Measurements from ENCODE around the gene SCRN1.
A peak's percentile ranks its signal among the peaks of the same experiment; 100 is the strongest.

Gene SCRN1

GRCh38 chr7:29926741-29927140, 62.9 kb downstream of the SCRN1 start:
- DNase-seq (ENCODE audit: low read depth in 2 of 2) = no peak

- DNase-seq (ENCODE audit: low read depth in 2 of 2) = no peak
Observed at GRCh38 chr7:29926216-29926615, 63.4 kb downstream of the SCRN1 start.

GRCh38 chr7:29924684-29925083, 64.9 kb downstream of the SCRN1 start:
- no peak for DNase-seq (ENCODE audit: low read depth in 2 of 2)

GRCh38 chr7:29924006-29924405, 65.6 kb downstream of the SCRN1 start:
- DNase-seq (ENCODE audit: low read depth in 2 of 2) = no peak

- no peak for DNase-seq (ENCODE audit: low read depth in 2 of 2)
Observed at GRCh38 chr7:29922921-29923700, 66.5 kb downstream of the SCRN1 start.

- peak in 1 of 2 donors; percentile 8 for DNase-seq (ENCODE audit: low read depth in 2 of 2)
Observed at GRCh38 chr7:29921404-29922010, 68.1 kb downstream of the SCRN1 start.

GRCh38 chr7:29920491-29920890, 69.1 kb downstream of the SCRN1 start:
- no peak for DNase-seq (ENCODE audit: low read depth in 2 of 2)

- no peak for DNase-seq (ENCODE audit: low read depth in 2 of 2)
Observed at GRCh38 chr7:29919790-29920189, 69.8 kb downstream of the SCRN1 start.

GRCh38 chr7:29918850-29919249, 70.8 kb downstream of the SCRN1 start:
- DNase-seq (ENCODE audit: low read depth in 2 of 2) = no peak

- DNase-seq (ENCODE audit: low read depth in 2 of 2) = no peak
Observed at GRCh38 chr7:29917641-29918040, 72.0 kb downstream of the SCRN1 start.

- no peak for DNase-seq (ENCODE audit: low read depth in 2 of 2)
Observed at GRCh38 chr7:29915481-29916215, 74.0 kb downstream of the SCRN1 start.

GRCh38 chr7:29914180-29914579, 75.4 kb downstream of the SCRN1 start:
- no peak for DNase-seq (ENCODE audit: low read depth in 2 of 2)

- no peak for DNase-seq (ENCODE audit: low read depth in 2 of 2)
Observed at GRCh38 chr7:29906200-29907022, 83.2 kb downstream of the SCRN1 start.

- DNase-seq (ENCODE audit: low read depth in 2 of 2) = no peak
Observed at GRCh38 chr7:29900745-29901144, 88.9 kb downstream of the SCRN1 start.

GRCh38 chr7:29898301-29898700, 91.3 kb downstream of the SCRN1 start:
- no peak for DNase-seq (ENCODE audit: low read depth in 2 of 2)

GRCh38 chr7:29896685-29897411, 92.8 kb downstream of the SCRN1 start:
- DNase-seq (ENCODE audit: low read depth in 2 of 2) = no peak

- DNase-seq (ENCODE audit: low read depth in 2 of 2) = no peak
Observed at GRCh38 chr7:29895559-29895958, 94.0 kb downstream of the SCRN1 start.

GRCh38 chr7:29894256-29894655, 95.3 kb downstream of the SCRN1 start:
- DNase-seq (ENCODE audit: low read depth in 2 of 2) = no peak

GRCh38 chr7:29893351-29893965, 96.1 kb downstream of the SCRN1 start:
- DNase-seq (ENCODE audit: low read depth in 2 of 2) = no peak

- no peak for DNase-seq (ENCODE audit: low read depth in 2 of 2)
Observed at GRCh38 chr7:29892231-29892630, 97.4 kb downstream of the SCRN1 start.

- DNase-seq (ENCODE audit: low read depth in 2 of 2) = no peak
Observed at GRCh38 chr7:29891766-29892165, 97.8 kb downstream of the SCRN1 start.

All from stimulated activated CD8-positive, alpha-beta memory T cell treated with anti-CD3 and anti-CD28 coated beads, Interleukin-15, amount 100 ng/mL, for 4 hours (primary cell).